NCI-H1417 treated with DMSO at 0.1 percent for 48 hours (cell line): ENCODE data around the gene TSHZ2.

Source experiments
- DNase-seq: peaks from one replicate; lab custom pipeline; 2025; lab: John Stamatoyannopoulos, UW

TSHZ2 gene

DNA sequence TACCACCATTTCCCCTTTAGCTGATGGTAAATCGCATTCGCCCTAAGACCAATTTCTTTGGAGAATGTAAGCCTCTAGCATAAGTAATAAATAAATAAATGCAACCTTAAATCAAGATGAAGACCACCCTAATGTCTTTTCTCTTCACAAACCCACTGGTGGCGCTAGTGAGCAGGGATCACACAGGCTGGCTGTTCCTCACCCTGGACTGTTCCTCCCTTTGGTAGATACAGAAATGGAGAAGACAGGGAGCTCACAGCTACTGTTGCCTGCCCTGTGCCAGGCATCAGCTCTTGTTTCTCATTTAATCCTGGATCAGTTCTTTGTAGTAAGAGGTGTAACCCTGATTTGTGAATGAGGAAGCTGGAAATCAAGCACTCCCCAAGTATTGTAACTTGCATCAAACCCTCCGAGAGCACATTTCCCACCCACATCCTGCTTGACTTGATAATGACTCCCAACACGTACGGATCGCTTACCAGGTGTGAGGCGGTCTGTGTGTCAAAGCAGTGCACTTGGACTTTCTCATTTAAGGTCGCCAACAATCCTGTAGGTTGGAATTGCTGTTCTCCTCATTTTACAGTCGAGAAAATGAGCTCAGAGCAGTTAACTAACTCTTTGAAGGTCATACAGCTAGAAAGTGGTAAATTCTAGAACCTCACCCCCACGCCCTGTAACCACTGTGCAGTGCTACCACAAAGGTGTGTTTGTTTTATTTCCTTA lies 236.1 kb downstream of the TSHZ2 start:
- no peak for DNase-seq

DNA sequence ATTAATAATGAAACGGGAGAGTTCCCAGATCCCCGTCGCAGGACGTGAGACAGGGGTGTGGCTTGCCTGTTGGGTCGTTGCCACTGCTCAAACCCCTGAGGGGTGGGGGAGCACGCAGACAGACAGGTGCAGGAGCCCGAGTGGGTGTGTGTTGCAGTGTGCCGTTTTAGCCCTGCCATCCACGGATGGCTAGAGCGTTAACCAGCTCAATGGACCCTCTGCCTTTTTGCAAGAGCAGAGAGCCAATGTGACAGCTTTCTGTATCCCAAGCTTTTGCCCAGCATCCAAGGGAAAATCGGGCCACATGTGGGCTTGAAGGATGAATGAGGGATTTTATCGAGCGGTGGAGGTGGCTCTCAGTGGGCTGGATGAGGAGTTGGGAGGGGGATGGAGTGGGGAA lies 237.9 kb downstream of the TSHZ2 start:
- DNase-seq: no peak

DNA sequence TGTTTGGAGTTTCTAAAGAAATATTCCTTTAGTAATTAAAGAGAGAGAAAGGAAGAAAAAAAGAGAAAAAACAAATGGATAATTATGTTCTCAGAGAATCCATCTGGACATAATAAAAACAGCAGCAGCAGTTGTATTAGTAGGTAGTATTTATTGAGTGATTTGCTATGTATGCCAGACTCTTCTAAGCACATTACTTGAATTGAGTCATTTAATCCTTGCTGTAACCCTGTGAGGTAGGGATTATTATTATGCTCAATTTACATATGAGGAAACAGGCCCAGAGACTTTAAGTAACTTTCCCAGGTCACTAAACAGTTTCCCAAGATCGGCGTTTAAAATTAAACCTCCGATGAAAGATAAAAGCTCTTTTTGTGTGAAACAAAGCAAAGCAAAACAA lies 238.8 kb downstream of the TSHZ2 start:
- DNase-seq: no peak

DNA sequence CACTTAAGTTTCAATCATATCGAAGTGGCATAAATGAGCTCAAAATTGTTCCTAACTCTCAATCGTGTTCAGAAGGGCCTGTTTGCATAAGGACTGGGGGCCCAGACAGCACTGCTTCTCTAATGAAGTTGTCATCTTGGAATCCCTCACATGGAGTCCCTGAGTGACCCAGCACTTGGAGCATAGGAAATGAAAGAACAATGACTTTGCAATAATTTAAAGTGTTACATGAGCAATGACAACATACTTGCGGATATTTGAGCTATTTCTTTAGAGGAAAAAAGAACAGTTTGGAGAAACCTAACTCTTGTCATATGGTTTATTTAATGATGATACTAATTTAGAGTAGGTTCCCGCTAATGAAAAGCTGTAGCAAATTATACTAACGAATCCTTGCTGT lies 239.9 kb downstream of the TSHZ2 start:
- no peak for DNase-seq

DNA sequence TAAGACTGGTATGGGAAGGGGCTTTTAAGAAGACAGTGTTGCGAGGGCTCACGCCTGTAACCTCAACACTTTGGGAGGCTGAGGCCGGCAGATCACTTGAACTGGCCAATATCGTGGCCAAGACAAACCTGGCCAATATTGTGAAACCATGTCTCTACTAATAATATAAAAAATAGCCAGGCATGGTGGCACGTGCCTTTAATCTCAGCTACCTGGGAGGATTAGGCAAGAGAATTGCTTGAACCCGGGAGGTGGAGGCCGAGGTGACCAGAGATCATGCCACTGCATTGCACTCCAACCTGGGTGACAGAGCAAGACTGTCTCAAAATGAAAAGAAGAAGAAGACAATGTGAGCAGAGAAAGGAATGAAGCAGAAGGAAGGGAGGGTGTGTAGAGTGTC lies 242.2 kb downstream of the TSHZ2 start:
- no peak for DNase-seq

DNA sequence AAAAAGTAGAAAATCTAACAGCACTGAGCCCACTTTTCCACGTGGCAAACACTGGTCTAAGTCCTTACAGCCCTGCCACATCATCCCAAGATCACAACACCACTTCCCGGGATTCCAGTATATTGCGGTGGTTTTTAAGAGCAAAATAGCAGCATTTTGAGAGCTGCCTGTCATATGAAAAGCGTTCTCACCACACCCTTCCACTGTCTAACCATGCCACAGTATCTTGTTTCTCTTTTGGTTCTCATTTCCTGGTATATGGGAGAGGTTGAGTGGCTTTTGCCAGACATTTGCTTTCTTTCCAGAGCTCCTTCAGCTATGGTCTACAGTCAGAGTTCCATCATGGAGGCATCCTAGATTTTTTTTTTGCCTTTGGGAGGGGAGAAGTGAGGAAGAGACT lies 243.0 kb downstream of the TSHZ2 start:
- no peak for DNase-seq

DNA sequence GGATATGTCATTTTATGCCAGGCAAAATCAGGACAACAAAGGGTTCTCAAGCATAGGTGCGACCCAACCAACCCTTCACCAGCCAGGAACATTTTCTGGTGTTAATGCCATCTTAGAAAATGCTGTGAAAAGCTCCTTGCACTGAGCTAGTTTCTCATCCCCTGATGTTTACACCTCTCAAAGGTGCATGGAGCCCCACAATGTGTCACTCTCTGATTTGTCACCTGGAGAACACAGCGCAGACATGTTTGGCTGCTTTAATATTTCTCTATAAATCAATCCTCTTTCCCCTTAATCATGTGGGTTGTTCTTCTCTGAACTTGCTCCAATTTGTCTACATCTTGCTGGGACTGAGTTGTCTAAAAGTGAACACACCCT lies 244.3 kb downstream of the TSHZ2 start:
- DNase-seq: no peak

DNA sequence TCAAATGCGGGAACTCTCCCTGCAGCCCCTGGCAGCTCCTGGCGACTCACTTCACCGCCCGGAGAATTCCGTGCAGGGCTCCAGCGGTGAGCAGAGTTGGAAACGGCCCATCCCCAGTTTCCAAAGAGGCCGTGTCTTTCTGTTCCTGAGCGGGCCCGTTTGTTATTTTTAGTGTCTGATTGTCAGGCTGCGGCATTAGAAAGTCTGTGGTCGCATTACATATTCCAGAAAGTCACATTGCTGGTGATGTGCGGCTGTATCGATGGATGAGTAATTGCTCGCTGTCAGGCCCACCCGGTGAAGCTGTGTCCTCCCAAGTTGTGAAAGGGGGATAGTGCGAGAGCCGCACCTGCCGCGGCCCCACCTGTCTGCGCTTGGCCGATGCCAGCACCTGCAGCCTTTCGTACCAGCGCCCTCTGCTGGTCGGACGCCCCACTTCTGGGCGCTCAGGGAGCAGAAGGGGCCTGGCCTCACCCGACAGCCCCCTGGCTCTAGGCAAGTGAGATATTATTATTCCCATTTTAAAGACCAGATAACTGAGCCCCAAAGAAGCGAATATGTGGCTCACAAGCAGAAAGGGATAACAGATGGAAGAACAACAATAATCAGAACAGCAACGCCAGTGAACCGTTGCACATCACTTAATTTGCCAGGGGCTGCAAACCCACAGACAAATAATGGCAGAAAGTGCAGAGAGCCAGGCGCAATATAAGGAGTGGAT lies 244.9 kb downstream of the TSHZ2 start:
- DNase-seq: peak; percentile 28

DNA sequence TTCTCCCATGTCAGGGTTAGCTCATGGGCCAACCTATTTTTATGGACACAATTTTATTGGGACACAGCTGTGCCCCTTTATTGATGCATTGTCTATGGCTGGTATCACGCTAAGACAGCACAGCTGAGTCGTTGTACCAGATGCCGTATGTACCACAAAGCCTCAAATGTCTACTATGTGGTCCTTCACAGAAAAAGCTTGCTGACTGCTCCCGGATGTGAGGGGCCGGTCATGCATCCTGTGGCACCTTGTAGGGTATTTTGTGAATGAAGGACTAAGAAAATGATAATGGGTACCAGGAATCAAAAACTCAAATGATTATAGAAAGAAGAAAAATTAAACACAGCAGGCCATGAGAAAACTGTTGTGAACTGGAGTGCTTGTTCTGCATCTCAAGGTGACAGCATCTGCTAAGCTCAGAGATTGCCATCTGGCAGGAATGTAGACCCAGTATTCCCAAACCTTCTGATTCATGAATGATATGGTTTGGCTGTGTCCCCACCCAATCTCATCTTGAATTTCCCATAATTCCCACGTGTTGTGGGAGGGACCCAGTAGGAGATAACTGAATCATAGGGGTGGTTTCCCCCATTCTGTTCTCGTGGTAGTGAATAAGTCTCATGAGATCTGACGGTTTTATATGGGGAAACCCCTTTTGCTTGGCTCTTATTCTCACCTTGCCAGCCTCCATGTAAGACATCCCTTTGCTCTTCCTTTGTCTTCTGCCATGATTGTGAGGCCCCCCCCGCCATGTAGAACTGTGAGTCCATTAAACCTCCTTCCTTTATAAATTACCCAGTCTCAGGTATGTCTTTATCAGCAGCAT lies 248.5 kb downstream of the TSHZ2 start:
- no peak for DNase-seq

DNA sequence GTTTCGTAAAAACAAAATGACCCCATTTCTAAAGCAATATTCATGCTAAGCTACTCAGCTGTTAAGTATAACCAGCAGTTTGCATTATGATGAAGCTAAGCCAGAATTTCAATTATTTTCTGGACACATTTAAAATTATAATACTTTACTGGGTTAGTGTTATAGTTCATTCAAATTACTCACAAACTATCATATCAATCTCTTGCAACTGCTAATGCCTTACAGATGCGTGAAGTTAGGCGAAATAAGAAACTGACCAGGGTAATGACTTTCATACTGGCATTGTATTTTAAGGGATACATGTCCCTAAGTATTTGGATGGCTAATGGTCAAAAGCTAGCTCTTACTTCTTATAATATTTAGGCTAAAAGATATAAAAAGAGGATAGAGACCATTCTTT lies 249.6 kb downstream of the TSHZ2 start:
- no peak for DNase-seq

DNA sequence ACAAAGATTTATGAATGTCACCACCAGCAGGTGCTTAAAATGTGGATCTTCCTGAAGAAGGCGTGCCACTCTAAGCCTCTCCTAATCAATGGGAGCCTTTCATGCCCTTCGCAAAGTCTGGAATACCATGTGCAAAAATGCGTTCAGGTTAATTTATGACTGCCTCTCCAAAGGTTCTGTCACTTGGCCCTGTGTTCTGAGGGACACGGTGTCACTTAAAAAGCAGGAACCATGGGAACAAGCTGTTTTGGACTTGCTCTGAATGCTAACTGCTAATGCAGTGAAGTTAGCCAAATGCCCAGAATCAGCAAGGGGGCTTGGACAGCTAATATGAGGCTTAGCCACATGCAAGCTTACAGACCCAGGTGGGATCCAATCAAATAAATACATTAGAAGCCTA lies 250.3 kb downstream of the TSHZ2 start:
- DNase-seq: no peak

DNA sequence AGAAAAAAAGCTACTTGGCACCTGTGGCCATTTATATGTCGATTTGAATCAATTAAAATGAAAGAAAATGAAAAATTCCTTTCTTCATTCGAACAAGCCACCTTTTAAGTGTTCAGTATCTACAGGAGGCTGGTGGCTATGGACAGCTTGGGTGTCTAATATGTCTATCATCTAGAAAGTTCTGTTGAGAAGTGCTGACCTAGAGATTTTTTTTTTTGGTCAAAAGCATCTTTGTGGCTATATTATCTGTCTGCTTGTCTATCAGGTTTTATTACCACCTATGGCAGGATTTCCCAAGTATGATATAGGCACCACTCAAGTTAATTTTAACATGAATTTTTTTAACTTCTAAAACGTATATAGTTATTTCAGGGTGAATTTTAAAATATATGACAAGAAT lies 250.8 kb downstream of the TSHZ2 start:
- DNase-seq: no peak

DNA sequence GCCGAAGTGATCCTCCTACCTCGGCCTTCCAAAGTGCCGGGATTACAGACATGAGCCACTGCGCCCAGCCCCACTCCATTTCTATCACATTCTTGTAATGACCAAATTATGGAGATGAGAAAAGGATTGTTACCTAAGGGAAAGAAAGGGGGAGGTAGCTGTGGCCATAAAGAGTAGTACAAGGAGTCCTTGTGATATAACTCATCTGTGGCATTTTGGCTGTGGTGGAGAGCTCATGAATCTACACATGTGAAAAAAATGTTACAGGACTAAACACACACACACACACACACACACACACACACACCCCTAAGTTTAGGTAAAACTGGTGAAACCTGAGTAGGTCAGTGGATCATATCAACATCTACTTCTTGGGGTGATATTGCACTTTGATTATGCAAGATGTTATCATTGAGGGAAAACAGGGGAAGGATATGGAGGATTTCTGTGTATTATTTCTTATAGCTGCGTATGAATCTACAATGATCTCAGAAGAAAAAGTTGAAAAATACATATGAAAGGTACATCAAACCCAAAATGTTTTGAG lies 251.5 kb downstream of the TSHZ2 start:
- DNase-seq: no peak

DNA sequence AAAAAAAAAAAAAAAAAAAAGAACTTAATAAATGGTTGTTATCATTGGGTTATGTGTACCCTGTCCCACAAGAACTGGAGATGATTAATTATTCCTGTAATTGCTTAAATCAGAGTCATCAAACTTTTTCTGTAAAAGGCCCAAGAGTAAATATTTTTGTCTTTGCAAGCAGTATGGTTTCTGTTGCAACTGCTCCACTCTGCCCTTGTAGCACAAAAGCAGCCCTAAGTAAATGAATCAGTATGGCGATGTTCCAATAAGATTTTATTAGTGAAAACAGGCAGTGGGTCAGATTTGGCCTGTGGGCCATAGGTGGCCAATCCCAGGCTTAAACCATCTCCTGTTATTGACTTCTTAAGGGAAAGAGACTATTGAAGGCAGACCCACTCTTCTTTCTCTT lies 252.7 kb downstream of the TSHZ2 start:
- DNase-seq: no peak

DNA sequence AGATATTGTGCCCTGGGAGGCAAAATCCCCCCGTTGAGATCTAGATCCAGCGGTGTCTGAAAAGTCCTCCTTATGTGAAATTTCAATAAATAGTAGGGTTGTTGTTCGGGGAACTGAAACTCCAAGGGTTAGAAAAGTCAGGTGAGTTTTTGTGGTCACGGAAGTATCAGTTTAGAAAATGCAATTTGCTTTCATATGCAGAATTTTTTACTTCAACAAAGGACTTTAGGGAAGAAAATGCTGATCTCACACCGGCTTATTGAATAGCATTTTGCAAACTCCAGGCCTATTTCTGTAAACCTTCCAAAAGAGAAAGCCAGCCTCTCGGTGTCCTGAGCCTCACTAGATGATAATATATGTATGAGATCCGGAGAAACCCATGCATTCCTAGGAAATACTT lies 254.7 kb downstream of the TSHZ2 start:
- no peak for DNase-seq

DNA sequence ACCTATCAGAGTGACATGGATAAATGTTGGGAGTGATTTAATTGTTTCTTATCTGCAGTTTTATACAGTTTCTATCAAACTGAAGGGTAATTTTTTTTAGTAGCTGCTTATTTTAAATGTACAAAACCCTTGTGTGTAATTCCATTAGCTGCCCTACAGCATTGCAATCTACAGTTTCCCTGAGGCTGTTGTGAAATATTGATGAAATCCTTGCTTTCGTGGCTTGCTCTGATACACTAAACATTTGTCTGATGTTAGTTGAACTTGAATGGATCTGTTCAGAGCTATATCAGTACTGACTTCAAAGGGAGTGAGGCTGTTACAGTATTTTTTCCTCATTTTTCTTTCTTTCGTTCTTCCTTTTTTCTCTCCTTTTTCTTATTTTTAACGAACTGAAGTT lies 255.4 kb downstream of the TSHZ2 start:
- DNase-seq: no peak

DNA sequence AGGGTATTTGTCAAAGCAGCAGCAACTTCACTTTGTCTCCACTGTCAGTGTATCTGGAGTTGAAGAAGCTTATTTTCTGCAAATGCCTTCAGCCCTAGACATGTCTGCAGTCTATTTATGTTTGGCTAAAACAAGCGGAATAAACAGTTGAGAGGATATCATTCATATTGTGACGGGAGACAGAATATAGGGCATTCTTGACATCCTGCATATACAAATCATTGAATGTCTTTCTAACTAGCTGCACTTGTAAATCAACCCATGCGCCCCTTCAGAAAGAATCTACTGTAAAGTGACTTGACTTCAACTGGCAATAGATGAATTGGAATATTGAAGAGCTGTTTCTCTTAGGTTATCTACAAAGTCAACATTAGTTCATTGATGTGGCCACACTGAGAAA lies 258.9 kb downstream of the TSHZ2 start:
- no peak for DNase-seq

DNA sequence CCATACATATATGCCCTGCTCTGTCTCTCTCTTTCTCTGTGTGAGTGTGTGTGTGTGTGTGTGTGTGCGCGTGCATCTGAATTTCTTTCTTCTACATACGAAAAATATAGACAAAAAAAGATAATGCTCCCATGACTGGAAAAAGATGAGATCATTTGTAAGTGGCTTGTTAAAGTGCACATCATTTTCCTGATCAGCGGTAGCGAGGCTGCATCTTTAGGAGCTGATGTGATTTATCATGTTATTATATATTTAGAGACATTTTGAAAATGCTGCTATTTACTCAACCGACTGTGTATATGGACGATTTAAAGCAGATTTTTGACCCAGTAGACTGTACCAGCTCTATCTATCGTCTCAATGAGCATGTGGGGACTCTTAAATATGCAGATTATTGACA lies 265.3 kb downstream of the TSHZ2 start:
- DNase-seq: no peak

DNA sequence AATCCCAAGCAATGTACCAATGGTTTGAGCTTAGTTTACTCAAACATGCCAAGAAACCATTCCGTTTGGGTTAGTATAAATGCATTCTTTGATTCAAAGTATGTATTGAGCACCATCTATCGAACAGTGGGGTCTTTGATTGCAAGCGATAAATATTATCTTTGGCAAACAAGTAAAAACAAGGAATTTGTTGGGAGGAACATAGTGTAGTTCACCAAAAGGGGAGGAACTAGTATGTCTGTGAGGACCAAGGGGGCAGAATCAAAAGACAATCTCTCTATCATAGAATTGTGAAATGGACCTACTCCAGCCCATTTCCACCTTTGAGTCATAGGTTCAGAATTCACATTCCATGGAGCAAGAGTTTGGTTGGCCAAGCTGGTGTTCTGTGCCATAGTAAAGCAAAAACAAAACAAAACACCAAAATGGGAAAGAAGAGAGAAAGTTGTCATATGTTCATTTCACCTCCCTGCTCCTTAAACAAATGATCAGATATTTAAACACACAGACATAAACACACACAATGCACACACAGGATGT lies 266.0 kb downstream of the TSHZ2 start:
- no peak for DNase-seq

DNA sequence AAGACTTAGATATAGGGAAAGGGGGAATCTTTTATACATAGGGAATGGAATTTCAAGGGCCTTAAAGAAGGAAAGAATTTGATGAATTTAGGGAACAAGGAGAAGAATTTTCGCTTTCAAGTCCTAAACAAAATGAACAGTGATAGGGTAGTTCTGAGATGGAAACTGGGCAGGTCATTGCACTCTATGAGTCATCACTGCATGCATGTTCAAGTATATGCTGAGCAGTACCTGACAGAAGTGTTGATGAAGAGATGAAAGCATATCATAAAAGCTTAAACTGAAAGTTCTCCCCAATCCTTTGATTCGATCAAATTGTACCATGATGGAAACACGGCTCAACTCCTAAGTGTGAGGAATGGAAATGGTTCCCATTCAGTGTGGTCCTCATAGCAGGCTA lies 271.0 kb downstream of the TSHZ2 start:
- no peak for DNase-seq

DNA sequence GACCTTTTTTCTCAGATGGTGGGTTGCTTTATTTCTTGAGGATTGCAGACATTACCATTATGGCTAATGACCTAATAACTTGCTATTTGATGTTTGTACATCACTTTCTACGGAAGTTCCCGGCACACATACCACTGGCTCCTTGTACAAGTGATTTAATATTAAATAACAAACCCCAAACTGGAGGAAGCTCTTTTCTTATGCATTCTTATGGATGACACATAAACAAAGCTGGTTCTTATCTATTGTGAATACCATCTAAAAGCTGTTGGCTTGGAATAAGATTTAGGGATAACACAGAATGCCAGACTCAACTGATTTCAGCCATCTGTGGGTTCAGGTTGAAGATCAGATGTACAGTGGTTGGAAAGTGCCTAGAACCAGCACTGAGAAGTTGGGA lies 272.6 kb downstream of the TSHZ2 start:
- no peak for DNase-seq

DNA sequence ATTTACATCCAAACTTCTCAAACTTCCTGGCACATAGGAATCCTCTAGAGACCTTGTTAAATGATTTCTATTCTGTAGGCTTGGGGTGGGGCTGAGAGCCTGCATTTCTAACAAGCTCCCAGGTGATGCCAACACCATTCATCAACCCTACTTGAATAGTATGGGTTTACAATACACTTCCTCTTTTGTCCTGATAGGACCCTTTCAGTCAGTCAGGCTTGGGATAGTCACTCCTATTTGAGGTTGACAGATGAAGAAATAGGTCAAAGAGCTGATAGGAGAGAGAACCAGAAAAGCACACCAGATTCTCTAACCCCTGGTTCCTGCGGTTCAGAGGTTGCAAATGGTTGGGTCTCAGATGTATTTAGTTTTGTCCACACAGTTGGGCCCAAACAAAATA lies 273.4 kb downstream of the TSHZ2 start:
- DNase-seq: no peak
